K562 (cell line): ENCODE results near the gene RNF212B. TPM values are rescaled to one million over a fixed set of nuclear protein-coding genes. Genes with fewer than 3 reads are reported as not detected.

Experiments
- E2F3 ChIP-seq: fragments of 250-450 bp; sonication (Bioruptor Pico); IDR thresholded peaks from 2 replicates; pipeline ENCODE4 v1.4.0; 2020; ENCODE audit warnings: mild to moderate bottlenecking
- EP400 ChIP-seq: fragments of 450-650 bp; IDR thresholded peaks from 2 replicates; pipeline ENCODE4 v1.6.1; 2017; ENCODE audit warnings: antibody characterized with exemption, mild to moderate bottlenecking, moderate library complexity
- FOS ChIP-seq: IDR thresholded peaks from 3 replicates; pipeline ENCODE4 v1.6.1; 2011; ENCODE audit not compliant: insufficient read length; ENCODE audit errors: extremely low read depth
- HNRNPH1 ChIP-seq: fragments of 200-400 bp; formaldehyde crosslinking; optimal IDR thresholded peaks from 2 replicates; pipeline ENCODE3; 2017; ENCODE audit warnings: low read depth, mild to moderate bottlenecking, low read length, moderate library complexity
- JUN ChIP-seq, 2 experiments: sonication (generic) in 1 of 2; formaldehyde crosslinking in 1 of 2; IDR thresholded peaks; 2 replicates each; pipeline versions ENCODE4 v1.6.1 to v1.8.0; 2012 to 2022; ENCODE audit warnings: borderline replicate concordance in 2 of 2, mild to moderate bottlenecking in 2 of 2, improper control_type of control experiment in 1 of 2, low read depth in 1 of 2, low read length in 1 of 2, missing genetic modification reagents in 1 of 2
- MGA ChIP-seq: fragments of 450-650 bp; IDR thresholded peaks from 2 replicates; pipeline ENCODE4 v1.6.1; 2016; ENCODE audit warnings: mild to moderate bottlenecking, moderate library complexity
- NFYB ChIP-seq: IDR thresholded peaks from 2 replicates; pipeline ENCODE4 v1.6.1; 2011; ENCODE audit warnings: mild to moderate bottlenecking, moderate library complexity; ENCODE audit not compliant: insufficient read length; ENCODE audit errors: extremely low read depth
- RREB1 ChIP-seq: fragments of 250-450 bp; sonication (Bioruptor Pico); IDR thresholded peaks from 2 replicates; pipeline ENCODE4 v1.4.0; 2020
- ZBTB17 ChIP-seq: fragments of 450-650 bp; formaldehyde crosslinking; IDR thresholded peaks from 2 replicates; pipeline ENCODE4 v1.4.0; 2020; ENCODE audit warnings: mild to moderate bottlenecking
- ZNF436 ChIP-seq: fragments of 250-450, 450-650 bp; sonication (Bioruptor Pico); formaldehyde crosslinking; IDR thresholded peaks from 2 replicates; pipeline ENCODE4 v1.7.0; 2020; ENCODE audit warnings: mild to moderate bottlenecking
- polyA plus RNA-seq, 8 experiments: library from polyadenylated mRNA; depleted of rRNA in 4 of 8; stranded (reverse) in 5 of 8; unstranded in 3 of 8; fragments of >200 nt; fragmentation: Nextera tagmentation in 2 of 8; fragmentation: Illumina TruSeq in 1 of 8; extraction: Ambion mirVana in 2 of 8; extraction: Trizol in 1 of 8; gene quantifications; 2 replicates each; pipeline versions ENCODE4 v1.2.1 to v1.2.3, GENCODE V29; 2011 to 2014; ENCODE audit warnings: inconsistent platforms in 1 of 8, missing spikeins in 1 of 8
- total RNA-seq, 7 experiments: library from RNA; depleted of rRNA in 6 of 7; stranded (reverse); fragments of >200 nt in 6 of 7; fragmentation: Illumina TruSeq in 2 of 7; extraction: Trizol in 2 of 7; gene quantifications; 2 replicates each; pipeline versions ENCODE4 v1.2.1 to v1.2.3, GENCODE V29; 2011 to 2021; ENCODE audit warnings: low replicate concordance in 1 of 7

Gene RNF212B
- total and polyA plus RNA-seq, 9 of the 15 experiments (the other 6 are each of a cell fraction or from before 2014, with no cell fraction given), result 0.15 to 0.43 (median 0.27) TPM; not detected in 3

GRCh38 chr14:23306412-23307145, 68.8 kb downstream of the RNF212B start, which contains the start of gene BCL2L2 (continued):
- peak; percentile 47; the same call in 1 of the 2 replicates for TF ChIP-seq JUN (IDR thresholded peaks at IDR 0.05; ENCODE audit: borderline replicate concordance, low read depth, low read length)
- TF ChIP-seq JUN (CRISPR knock-in tag; IDR thresholded peaks at IDR 0.05; ENCODE audit: borderline replicate concordance), result no peak
- TF ChIP-seq MGA, result no peak
- no peak for TF ChIP-seq FOS
- TF ChIP-seq ZNF436 (CRISPR knock-in tag), result no peak
- TF ChIP-seq RREB1, result no peak
- TF ChIP-seq HNRNPH1, result no peak
- TF ChIP-seq EP400, result no peak
- no peak for TF ChIP-seq E2F3 (CRISPR knock-in tag)
- TF ChIP-seq NFYB, result no peak
- TF ChIP-seq ZBTB17 (CRISPR knock-in tag), result peak; percentile 9
